NCI-H1694 treated with DMSO at 0.1 percent for 48 hours (cell line): ENCODE data around the gene UGT1A7.

Experiments used
- DNase-seq: peaks from one replicate; lab custom pipeline; 2025; lab: John Stamatoyannopoulos, UW

The UGT1A7 gene

GRCh38 chr2:233799087-233799665 lies 117.5 kb downstream of the UGT1A7 start:
- DNase-seq = no peak

DNA sequence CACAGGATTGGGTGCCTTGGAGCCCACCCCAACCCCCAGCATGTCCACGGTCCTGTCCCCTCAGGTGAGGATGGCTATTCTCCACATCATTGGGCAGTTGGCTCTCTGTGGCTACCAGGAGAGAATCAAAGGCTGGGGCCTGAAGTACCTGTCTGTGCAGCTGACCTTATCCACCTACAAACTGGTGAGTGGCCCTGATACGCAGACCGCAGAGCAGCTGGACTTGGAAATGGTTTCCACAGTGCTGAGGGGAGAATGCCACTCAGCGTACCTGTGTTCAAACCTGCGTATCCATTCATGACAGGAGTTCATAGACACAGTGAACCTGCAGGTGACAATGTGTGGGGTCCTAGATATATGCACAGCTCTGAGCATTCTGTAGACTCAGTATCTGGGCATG lies 118.0 kb downstream of the UGT1A7 start:
- no peak for DNase-seq

- no peak for DNase-seq
Measured at GRCh38 chr2:233800208-233800607, 118.5 kb downstream of the UGT1A7 start.

DNA sequence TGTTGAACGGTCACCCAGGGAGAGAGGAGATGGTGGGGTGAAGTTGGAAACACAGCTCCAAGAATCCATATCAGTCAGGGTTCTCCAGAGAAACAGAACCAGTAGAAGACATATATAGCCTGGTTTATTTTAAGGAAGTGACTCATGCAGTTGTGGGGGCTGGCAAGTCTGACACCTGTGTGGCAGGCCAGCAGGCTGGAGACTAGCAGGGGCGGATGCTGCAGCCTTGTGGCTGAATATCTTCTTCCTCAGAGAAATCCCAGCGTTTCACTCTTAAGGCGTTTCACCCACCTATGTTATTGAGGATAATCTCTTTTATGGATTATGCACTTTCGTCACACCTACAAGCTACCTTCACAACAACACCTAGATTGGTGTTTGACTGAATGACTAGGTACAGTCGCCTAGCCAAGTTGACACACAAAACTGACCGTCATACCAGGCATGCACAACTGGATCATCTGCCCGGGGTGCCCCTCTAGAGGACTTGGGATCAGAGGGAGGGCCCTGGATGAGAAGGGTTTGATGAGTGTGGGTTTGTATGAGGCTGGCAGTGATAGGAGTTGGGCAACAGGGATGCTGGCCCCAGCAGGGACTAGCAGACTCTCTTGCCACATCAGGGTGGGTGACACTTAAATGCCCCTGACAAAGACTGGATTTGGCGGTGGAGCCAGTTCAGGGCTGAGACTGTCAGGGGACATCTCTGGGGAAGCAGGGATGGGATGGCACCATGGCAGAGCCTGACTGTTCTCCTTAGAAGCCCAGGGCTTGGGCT lies 119.8 kb downstream of the UGT1A7 start:
- no peak for DNase-seq

DNA sequence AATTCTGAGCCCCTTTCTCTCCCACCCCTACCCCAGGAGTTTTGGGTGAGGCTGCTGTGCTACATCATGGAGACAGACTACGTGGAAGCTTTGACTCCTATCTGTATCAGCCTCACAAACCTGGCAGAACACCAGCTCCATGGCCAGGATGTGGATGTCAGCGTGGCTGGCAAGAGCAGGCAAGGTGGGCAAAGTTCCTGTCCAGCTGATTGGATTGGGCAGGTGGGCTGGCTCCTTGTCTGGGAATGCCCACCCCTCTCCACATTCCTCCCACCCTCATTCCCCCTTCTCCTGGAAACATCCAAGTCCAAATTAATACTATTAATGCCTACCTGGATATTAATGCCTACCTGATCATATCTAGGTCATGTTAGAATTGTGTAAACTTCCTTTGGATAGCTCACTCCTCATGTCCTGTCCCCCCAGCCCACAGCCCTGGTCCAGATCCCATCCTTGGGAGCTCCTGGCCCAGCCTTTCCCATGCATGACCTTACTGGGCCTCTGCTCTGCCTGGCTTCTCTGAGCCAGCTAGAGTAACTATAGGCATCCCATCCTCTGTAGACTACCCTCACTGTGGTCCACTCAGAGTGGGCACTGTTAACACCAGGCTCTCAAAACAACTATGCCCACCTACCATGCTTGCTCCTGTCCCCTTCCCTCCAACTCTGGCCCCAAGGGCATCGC lies 120.6 kb downstream of the UGT1A7 start:
- DNase-seq = no peak

DNA sequence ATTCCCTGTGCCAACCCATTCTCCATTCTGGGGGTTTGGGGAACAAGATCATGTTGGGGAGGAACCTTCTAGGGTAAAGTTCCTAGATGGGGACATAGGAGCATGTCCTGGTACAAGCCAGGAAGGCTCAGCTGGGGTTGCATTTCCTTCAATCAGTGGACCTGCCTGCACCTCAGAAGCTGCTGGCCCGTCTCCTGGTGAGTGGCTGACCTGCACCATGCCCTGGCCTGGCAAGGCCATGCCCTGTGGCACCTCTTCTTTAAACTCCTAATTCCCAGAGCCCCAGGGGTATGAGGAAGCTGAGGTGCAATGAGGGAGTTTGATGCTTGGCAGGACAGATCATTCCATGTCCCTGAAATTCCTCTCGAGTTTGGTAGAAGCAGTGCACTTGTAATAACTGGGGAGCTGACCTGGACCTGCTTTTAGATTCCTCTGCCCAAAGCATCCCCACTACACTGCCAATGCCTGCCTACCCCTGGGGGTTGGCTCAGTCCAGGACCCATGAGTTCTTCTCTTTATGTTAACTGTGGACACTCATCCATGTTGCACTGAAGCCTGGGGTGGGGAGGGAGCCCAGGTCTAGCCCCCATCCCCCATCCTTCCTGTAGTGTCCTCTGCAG lies 121.7 kb downstream of the UGT1A7 start:
- DNase-seq = no peak

DNA sequence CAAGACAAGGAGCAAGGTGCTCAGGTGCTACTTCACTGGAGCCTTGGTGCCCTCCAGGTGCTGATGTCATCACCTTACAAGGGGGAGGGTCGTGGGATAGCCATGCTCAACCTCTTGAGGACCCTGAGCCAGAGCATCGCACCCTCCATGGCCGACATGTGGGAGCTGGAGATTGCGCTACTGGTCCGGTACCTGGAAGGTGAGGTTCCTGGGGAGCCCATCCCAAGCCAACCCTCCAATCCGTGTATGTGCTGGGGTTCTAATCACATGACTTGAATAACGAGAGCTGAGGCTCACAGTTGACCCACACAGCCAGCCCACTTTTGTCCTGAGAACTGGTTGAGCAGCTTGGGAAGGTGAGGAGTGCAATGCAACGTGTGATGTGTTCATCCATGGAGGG lies 122.3 kb downstream of the UGT1A7 start:
- DNase-seq = no peak

GRCh38 chr2:233807215-233807865 lies 125.6 kb downstream of the UGT1A7 start:
- DNase-seq = no peak

DNA sequence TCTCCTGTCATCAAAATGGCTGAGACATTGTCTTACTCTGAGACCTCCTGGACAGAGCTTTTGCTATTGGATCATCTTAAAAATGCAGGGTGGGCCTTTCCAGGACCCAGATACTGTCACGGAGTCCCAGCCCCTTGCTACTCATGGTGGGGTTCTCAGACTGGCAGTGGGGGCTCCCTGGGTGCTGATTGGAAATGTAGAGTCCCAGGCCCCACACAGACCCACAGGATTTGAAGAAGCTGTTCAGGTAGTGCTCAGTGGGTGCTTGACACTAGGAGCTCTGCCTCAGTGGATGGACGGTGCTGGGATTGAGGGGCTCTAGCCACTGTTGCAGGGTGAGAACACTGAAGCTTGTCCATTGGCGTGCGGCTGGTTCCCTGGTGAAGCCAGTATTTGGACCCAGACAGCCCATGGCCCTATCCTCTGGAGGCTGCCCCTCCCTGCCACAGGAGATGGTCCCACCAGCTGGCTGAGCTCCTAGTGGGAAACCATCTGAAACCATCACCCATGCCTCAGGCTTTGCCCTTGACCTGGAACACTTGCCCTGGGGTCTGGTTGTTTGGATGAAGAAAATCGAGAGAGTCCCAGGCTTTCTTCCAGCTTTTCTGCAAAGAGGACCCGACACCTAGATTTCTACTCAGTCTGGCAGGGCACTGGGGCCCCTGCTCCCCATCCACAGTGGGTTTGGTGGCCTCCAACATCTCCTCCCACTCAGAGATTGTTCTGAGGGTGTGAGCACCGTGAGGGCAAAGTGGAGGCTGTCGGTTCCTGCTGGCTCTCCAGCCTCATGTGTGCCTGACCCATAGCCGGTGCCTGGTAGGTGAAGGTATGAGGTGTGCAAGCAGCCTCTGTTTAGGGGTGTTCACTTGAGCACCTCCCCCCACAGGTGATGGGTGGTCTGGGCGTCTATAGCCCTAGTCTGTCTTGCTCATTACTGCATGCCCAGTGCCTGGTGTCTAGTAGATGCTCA lies 126.5 kb downstream of the UGT1A7 start:
- DNase-seq = no peak

- no peak for DNase-seq
Measured at GRCh38 chr2:233810385-233810784, 128.7 kb downstream of the UGT1A7 start.

- no peak for DNase-seq
Measured at GRCh38 chr2:233811087-233811486, 129.4 kb downstream of the UGT1A7 start.

DNA sequence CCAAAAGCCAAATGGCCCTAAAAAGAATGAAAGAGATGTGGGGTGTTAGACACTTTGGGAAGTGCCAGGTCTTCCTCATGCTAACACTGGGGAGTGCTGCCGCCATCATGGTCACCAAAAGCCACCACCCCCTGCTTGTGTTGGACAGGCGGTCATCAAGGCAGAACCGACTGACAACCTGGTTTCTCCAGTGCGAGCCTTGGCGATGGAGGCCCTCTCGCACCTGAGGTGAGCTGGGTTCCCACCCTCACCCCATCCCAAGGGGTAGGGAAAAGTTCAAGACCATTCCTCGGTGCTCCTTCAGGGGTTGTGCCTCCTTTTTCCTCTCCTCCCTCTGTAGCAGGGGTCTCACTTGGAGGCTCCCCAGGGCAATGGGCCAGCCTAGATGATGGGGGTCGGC lies 130.0 kb downstream of the UGT1A7 start:
- DNase-seq = no peak

DNA sequence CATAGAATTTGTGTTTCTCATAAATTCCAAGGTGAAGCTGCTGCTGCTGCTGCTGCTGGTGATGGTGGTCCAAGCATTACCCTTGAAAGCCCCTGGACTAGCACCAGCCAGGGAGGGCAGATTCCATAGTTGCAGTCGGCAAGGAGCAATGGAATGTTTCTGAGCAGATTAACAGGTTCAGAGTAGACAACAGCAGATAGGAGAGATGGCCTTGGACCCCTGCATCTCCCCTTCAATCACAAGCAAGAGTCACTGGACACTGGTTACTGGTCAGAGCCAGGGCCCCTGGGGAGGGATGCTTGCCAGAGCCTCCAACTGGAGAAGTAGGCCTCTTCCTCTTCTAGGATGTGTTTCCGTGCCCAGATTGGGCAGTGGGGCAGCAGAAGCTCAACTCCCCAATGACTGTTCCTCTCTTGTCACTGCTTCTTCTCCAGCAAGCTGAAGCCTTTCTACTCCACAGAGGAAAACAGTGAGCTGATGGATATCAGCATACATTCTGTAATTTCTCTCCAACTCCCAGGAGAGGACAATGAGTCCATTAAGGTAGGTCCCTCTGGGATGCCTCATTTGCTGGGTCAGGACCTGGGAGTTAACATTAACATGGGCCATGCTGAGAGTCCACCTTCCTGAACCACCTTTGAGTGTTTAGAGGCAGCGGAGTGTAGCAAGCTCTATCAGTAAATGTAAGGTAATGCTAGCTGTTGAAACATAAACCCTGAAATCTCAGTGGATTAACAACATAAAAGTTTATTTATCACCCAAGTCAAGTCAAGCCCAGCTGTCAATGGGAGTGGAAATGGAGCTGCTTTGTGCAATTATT lies 131.7 kb downstream of the UGT1A7 start:
- DNase-seq = no peak

DNA sequence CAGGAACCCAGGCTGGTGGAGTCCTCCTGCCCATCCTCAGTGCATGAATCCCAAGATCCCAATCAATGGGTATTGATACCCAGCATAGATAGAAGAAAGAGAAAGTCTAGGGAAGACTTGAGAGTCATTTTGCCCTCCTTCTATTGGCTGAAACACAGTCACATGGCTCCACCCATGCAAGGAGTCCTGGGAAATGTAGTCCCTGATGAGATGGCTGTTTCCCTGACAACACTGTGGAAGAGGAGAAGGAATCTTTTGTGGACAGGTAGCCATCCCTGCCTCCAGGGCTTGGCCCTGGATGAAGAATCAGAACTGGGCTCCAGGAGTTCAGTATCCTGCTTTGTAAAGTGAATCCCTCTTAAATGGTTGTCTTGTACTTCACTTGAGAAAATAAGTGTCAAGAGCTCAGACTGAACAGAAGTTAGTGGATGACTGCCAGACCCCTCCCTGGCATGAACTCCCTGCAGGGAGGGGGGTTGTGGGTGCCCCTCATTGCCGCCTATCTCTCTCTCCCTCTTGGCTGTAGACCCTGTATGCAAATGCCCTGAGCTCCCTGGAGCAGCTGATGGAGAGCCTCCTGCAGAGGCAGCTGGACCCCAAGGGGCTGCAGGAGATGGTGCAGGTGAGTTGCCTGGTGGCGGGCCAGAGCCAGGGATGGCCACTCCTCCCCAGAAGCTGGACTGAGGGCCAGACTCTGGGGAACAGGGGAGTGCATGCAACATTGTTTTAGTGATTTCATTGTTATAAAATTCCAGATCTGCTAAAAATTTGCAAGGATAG lies 132.5 kb downstream of the UGT1A7 start:
- DNase-seq = no peak

DNA sequence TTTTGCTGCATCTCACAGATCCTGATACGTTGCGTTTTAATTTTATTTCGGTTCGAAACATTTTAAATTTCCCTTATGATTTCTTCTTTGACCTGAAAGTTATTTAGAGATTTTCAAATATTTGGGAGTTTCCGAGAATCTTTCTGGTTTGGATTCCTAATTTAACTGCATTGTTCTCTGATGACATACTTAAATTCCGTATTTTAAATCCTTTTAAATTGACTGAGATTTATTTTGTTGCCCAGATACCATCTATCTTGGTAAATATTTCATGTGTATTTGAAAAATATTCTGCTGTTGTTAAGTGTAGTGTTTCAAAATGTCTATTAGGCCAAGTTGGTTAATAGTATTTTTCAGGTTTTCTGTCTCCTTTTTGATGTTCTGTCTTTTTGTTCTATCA lies 134.2 kb downstream of the UGT1A7 start:
- no peak for DNase-seq

DNA sequence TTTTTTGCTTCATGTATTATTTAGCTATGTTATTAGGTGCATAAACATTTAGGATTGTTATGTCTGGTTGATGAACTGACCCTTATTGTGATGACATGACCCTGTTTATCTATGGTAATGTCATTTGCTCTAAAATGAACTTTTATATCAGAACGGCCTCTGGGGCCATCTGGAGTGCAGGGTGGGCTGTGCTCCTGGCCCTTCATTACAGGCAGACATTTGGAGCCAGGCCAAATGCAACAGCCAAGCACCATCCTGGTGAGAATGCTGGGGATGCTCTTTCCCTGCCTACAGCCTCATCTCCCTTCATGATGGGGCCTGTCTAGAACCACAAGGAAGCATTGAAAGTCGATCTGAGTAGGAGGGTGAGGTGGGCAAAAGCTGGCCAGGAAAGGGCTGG lies 134.6 kb downstream of the UGT1A7 start:
- peak; percentile 70 for DNase-seq

DNA sequence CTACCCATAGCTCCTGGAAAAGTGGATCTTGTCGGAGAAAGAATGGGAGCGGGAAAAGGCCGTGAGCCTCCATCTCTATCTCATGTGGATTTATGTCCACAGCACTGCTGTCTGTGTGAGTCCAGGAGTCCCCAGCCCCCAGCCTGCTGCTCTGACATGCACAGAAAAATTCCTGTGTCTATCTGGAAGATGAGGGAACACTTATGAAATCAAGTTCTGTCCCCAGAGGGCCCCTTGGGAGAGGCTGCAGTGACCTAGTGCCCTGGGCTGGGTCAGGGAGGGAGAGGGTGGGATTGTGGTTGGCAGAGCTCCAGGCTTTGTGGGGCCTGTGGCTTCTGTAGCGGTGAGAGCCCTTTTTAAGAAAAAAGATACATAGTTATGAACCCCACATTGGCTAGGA lies 135.1 kb downstream of the UGT1A7 start:
- DNase-seq = no peak

DNA sequence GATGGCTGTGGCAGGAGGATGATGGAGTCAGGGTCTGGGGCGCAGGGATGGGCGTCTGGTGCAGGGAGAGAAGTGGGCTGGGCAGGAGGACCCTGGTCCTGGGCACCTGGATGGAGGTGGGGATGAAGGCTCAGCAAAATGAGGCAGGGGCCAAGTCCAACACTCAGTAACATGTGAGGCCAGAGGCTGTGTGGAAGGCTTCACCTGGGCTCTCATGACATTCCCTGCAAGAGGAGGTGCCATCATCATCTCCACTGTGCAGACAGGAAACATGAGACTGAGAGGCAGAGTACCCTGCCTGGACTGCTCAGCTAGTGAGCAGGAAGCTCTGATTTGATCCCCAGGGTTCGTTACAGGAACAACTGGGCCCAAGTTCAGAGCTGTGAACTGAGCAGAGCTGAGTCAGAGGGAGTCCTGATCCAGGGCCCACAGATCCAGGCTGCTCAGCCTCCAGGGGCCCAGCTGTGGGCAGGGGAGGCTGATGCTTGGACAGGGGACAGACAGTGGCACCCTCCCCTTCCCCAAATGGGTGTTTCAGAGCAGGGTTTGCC lies 135.7 kb downstream of the UGT1A7 start:
- DNase-seq = no peak

GRCh38 chr2:233817995-233818638 lies 136.4 kb downstream of the UGT1A7 start:
- no peak for DNase-seq
